NCI-H524 treated with DMSO at 0.1 percent for 48 hours (cell line): ENCODE results near the gene RABL6.
A peak's percentile ranks its signal among the peaks of the same experiment; 100 is the strongest.
"Not testable (repeated sequence)": the region's sequence is repeated elsewhere in the genome, so short reads cannot be mapped to it uniquely, and the experiment has no call there.

Experiments used
- DNase-seq: peaks from one replicate; lab custom pipeline; 2025; lab: John Stamatoyannopoulos, UW

Gene RABL6

GRCh38 chr9:136775191-136775590 is 32.6 kb upstream of the RABL6 start:
- no peak for DNase-seq

GRCh38 chr9:136776947-136777346 is 30.8 kb upstream of the RABL6 start:
- no peak for DNase-seq

GRCh38 chr9:136777359-136777758 is 30.4 kb upstream of the RABL6 start:
- no peak for DNase-seq

- no peak for DNase-seq
Observed at GRCh38 chr9:136779808-136780207, 27.9 kb upstream of the RABL6 start.

GRCh38 chr9:136782452-136782851 is 25.3 kb upstream of the RABL6 start:
- no peak for DNase-seq

GRCh38 chr9:136784249-136784996 is 23.3 kb upstream of the RABL6 start:
- DNase-seq = no peak

- DNase-seq = no peak
Observed at GRCh38 chr9:136784997-136785361, 22.8 kb upstream of the RABL6 start.

- DNase-seq = not testable (repeated sequence)
Observed at GRCh38 chr9:136785565-136786355, 22.0 kb upstream of the RABL6 start.

- DNase-seq = no peak
Observed at GRCh38 chr9:136786451-136786850, 21.3 kb upstream of the RABL6 start.

GRCh38 chr9:136786983-136787382 is 20.8 kb upstream of the RABL6 start:
- DNase-seq = not testable (repeated sequence)

GRCh38 chr9:136787690-136788400 is 19.9 kb upstream of the RABL6 start:
- peak; percentile 35 for DNase-seq

- not testable (repeated sequence) for DNase-seq
Observed at GRCh38 chr9:136788644-136789522, 18.9 kb upstream of the RABL6 start.

GRCh38 chr9:136789523-136789937 is 18.2 kb upstream of the RABL6 start:
- peak; percentile 46 for DNase-seq

- DNase-seq = peak; percentile 97
Observed at GRCh38 chr9:136790640-136791515, 16.9 kb upstream of the RABL6 start, which contains the start of gene TMEM141. Gene TMEM141 (plus strand): TSS chr9:136791344. CDS start chr9:136791371, 27 bp downstream.

GRCh38 chr9:136791516-136792276 is 16.1 kb upstream of the RABL6 start:
- DNase-seq = no peak

GRCh38 chr9:136792321-136793085 is 15.2 kb upstream of the RABL6 start:
- DNase-seq = no peak

- DNase-seq = no peak
Observed at GRCh38 chr9:136793086-136793946, 14.4 kb upstream of the RABL6 start.
